ENCODE data around the gene FGD6.

DNA sequence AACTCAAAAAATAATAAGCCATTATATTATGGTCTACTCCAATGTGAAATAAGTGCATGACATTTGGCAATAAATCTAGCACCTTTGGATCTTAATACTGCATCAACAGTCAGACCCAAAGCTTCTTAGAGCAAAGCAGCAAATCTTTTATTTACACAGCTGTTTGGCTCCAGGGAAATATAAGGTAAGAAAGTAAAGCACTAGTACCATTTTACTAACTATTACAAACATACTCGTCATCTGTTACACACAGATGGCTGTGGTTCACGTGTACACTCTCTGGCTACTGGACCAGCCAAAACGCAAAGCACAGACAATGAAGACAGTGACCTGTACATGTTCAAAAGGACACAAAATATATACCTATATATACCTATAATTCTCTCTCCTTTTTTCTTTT, 2.8 kb downstream of the FGD6 start:
- no peak for TF ChIP-seq GATA3 (IDR thresholded peaks at IDR 0.05; ENCODE audit: low read depth, low read length)
- no peak for TF ChIP-seq GATA2 (IDR thresholded peaks at IDR 0.05; ENCODE audit: low read depth, low read length)

Data from SH-SY5Y (cell line).